Bronchial epithelial cell (primary cell): Measurements from ENCODE around the gene VGLL4. TPM values are rescaled to one million over a fixed set of nuclear protein-coding genes. Genes with fewer than 3 reads are reported as not detected.

ENCODE experiments used
- DNase-seq: peaks from one replicate; pipeline ENCODE4 v3.0.0-alpha.2; 2010; ENCODE audit warnings: low read depth
- FAIRE-seq: peaks from 2 replicates; lab custom pipeline; 2011; peaks lifted over from hg19 to GRCh38; lab: Jason Lieb, UNC
- H3K27me3 ChIP-seq: 2 replicates; pipeline ENCODE4 v1.5.1; 2011; ENCODE audit warnings: low read length; ENCODE audit not compliant: control insufficient read depth, insufficient read depth
- H3K36me3 ChIP-seq: 2 replicates; pipeline ENCODE4 v1.5.1; 2011; ENCODE audit warnings: low read length; ENCODE audit not compliant: control insufficient read depth, insufficient read depth
- H3K4me3 ChIP-seq: 2 replicates; pipeline ENCODE4 v1.5.1; 2011; ENCODE audit warnings: mild to moderate bottlenecking, low read depth, low read length, control low read depth
- total RNA-seq: library from RNA; depleted of rRNA; stranded (reverse); fragments of >200 nt; gene quantifications from 2 replicates; pipeline ENCODE4 v1.2.1, GENCODE V29; 2014
- TF ChIP-seq, protein P1 (sequence below): IDR thresholded peaks from 2 replicates; pipeline ENCODE4 v1.5.1; 2011; ENCODE audit warnings: mild to moderate bottlenecking, moderate library complexity, low read length, control low read depth, inconsistent platforms; ENCODE audit not compliant: insufficient read depth, severe bottlenecking

VGLL4 gene
- total RNA-seq, 1 donor from 2014 or later: 32.6 TPM

DNA sequence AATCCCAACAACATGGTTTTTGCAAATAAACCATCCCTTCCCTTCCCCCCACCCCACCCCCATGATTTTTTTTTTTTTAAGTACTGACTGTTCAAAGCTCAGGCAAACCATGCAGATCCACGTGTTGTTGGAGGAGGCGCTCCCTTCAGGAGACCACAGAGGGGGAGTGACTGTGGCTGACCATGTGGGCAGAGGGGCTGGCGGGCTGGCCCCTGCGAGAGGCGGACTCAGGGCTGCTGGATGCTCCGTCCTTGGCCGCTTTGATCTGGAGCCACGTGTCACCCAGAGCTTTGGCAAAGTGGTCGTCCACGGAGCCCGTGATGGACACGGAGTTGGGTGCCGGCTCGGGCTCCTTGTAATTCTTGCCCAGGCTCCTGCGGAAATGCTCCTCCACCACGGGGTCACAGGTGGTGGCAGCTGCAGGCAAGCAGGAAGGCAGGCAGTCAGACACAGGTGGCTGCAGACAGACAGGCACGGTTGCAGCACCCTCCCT is 85.3 kb downstream of the VGLL4 start:
- Histone ChIP-seq H3K27me3 (no peaks in the 10 kb centered on the region), H3K4me3 (no peak overlapping the region), H3K36me3 (peaks cover 32% of the 10 kb centered on the region)
- TF ChIP-seq, protein P1, sequence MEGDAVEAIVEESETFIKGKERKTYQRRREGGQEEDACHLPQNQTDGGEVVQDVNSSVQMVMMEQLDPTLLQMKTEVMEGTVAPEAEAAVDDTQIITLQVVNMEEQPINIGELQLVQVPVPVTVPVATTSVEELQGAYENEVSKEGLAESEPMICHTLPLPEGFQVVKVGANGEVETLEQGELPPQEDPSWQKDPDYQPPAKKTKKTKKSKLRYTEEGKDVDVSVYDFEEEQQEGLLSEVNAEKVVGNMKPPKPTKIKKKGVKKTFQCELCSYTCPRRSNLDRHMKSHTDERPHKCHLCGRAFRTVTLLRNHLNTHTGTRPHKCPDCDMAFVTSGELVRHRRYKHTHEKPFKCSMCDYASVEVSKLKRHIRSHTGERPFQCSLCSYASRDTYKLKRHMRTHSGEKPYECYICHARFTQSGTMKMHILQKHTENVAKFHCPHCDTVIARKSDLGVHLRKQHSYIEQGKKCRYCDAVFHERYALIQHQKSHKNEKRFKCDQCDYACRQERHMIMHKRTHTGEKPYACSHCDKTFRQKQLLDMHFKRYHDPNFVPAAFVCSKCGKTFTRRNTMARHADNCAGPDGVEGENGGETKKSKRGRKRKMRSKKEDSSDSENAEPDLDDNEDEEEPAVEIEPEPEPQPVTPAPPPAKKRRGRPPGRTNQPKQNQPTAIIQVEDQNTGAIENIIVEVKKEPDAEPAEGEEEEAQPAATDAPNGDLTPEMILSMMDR: no peak
- FAIRE-seq (no peak), DNase-seq (no peak)

DNA sequence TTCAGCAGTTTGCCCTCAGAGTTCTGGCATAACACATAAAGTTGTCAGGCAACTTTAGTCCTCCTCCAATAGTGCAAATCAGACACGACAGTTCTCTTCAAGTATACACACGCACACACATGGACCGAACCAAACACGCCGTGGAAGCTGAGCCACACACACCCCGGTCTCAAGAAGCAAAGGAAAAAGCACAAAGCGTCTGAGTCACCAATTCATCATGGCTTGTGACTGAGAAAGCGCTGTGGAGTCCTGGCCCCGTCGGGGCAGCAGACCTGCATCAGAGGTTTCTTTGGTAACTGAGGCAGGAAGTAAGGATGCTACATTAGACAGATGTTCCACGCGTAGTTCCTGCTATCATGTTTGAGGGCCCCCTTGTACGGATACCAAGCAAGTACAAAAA is 85.7 kb downstream of the VGLL4 start:
- TF ChIP-seq, protein P1: no peak
- DNase-seq (peak; percentile 93), FAIRE-seq (peak; percentile 97)
- Histone ChIP-seq H3K27me3 (no peaks in the 10 kb centered on the region), H3K4me3 (no peak overlapping the region), H3K36me3 (peaks cover 28% of the 10 kb centered on the region)

GRCh38 chr3:11556851-11557644 is 86.7 kb downstream of the VGLL4 start:
- peaks cover 24% of the 10 kb centered on the region for H3K36me3 ChIP-seq
- FAIRE-seq (no peak), DNase-seq (no peak)
- H3K4me3 ChIP-seq: no peak overlapping the region
- H3K27me3 ChIP-seq: no peaks in the 10 kb centered on the region
- TF ChIP-seq, protein P1: no peak

DNA sequence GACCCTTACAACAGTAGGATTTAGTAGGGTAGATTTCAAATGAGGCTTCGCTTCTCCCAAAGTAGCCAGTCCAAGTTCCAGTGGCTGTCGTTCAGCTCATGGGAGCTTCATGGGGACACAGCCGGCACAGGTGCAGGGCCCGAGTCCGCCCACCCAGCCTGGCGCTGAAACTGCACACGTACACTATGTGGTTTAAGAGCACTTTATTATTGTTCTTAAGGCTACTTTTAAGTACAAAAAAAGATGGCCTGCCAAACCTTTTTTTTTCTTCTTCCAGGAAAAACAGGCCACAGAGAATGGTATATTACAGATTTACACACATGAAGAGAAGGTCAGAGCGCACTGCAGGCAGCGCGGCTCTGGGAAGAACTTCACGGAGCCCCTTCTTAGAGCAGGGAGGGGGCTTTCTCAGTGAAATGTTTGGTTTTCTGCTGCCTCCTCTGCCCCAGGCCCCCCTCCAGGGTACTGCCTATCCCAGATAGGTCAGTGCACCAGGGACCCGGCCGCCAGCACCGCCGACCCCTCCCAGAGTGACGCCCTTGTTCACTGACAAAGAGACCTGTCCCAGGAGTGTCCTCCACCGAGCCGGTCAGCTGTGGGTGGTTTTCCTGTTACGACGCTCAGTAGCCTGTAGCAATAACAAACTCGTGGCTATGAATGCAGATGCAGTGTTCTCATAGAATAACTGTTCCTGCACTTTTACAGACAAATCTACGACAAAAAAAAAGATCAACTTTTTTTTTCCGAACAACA is 87.7 kb downstream of the VGLL4 start:
- Histone ChIP-seq H3K36me3 (peaks cover 21% of the 10 kb centered on the region), H3K4me3 (no peak overlapping the region), H3K27me3 (no peaks in the 10 kb centered on the region)
- DNase-seq: no peak
- no peak for FAIRE-seq
- TF ChIP-seq, protein P1: no peak

- DNase-seq: no peak
- Histone ChIP-seq H3K4me3 (no peak overlapping the region), H3K27me3 (no peaks in the 10 kb centered on the region), H3K36me3 (peaks cover 16% of the 10 kb centered on the region)
- TF ChIP-seq, protein P1: no peak
- no peak for FAIRE-seq
Measured at GRCh38 chr3:11555211-11555782, 88.4 kb downstream of the VGLL4 start.
